ENCODE results near the gene EGF.

EGF gene

DNA sequence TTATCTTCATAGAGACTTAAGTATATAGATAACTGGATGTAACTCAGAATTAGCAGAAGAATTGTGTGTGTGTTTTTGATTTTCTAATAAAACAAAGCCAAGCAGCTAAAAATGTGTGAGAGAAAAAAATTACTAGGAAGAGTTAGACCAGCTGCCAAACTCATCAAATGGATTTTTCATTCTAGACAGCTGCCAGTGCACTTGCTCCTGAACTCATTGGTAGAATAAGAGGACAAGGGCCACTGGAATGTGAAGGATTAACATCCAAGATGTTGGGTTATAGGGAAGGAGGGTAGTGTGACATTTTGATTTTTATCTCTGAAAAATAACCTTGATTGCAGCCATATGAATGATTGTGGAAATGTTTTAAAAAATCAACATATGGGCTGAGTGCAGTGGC lies 49.7 kb downstream of the EGF start:
- H2BK120ac ChIP-seq (ENCODE audit: low read depth, low read length), result no peak overlapping the region
- H3K18ac ChIP-seq (ENCODE audit: low read length), result no peak overlapping the region
- H3K23ac ChIP-seq (ENCODE audit: low read depth, low read length, poor library complexity), result no peak overlapping the region
- H2BK15ac ChIP-seq (ENCODE audit: low read length), result no peak overlapping the region
- H3K9me3 ChIP-seq (replicated peaks in 1 of 2; ENCODE audit: control insufficient read depth in 2 of 2, insufficient read depth in 1 of 2, low read depth in 1 of 2, low read length in 2 of 2), result no peaks in the 10 kb centered on the region
- no peak overlapping the region for H3K4me2 ChIP-seq (ENCODE audit: insufficient read depth, low read length, poor library complexity, severe bottlenecking)
- no peaks in the 10 kb centered on the region for H3K4me1 ChIP-seq (ENCODE audit: control insufficient read depth in 2 of 2, insufficient read depth in 1 of 2, low read depth in 1 of 2, low read length in 2 of 2)
- H2BK5ac ChIP-seq (ENCODE audit: low read length), result no peak overlapping the region
- no peak overlapping the region for H4K8ac ChIP-seq (ENCODE audit: low read depth, low read length)
- H3K4me3 ChIP-seq (ENCODE audit: low read length in 2 of 2), result no peak overlapping the region
- H2AFZ ChIP-seq (ENCODE audit: low read length), result no peak overlapping the region
- H3K9ac ChIP-seq (ENCODE audit: low read depth, low read length, poor library complexity), result no peak overlapping the region
- no peak overlapping the region for H3K27ac ChIP-seq (replicated peaks; ENCODE audit: low read length)
- no peak overlapping the region for H2AK5ac ChIP-seq (ENCODE audit: low read depth, low read length)
- no peak overlapping the region for H3K4ac ChIP-seq (ENCODE audit: low read length)
- H4K91ac ChIP-seq (ENCODE audit: low read depth, low read length, poor library complexity), result no peak overlapping the region
- no peaks in the 10 kb centered on the region for H3K36me3 ChIP-seq (replicated peaks in 1 of 2; ENCODE audit: control insufficient read depth in 2 of 2, insufficient read depth in 2 of 2, low read length in 2 of 2)
- no peaks in the 10 kb centered on the region for H3K79me1 ChIP-seq (ENCODE audit: low read depth, low read length)
- H3K14ac ChIP-seq (ENCODE audit: low read length), result no peak overlapping the region
- DNase-seq (ENCODE audit: low spot score), result no peak
- no peaks in the 10 kb centered on the region for H3K27me3 ChIP-seq (ENCODE audit: control insufficient read depth in 3 of 3, insufficient read depth in 3 of 3, low read depth in 1 of 3, low read length in 3 of 3)
- H2BK12ac ChIP-seq (ENCODE audit: low read length), result no peak overlapping the region

DNA sequence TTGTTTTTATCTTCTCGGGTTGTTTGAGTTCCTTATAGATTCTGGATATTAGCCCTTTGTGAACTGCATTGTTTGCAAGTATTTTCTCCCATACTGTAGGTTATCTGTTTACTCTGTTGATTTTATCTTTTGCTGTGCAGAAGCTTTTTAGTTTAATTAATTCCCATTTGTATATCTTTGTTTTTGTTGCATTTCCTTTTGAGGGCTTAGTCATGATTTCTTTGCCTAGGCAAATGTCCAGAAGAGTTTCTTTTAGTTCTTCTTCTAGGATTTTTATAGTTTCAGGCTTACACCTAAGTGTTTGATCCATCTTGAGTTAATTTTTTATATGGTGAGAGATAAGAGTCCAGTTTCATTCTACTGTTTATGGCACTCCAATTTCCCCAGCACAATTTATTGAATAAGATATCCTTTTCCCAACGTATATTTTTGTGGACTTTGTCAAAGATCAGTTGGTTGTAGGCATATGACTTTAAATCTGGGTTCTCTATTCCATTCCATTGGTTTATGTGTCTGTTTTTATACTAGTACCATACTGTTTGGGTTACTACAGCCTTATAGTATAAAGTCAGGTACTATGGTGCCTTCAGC lies 54.3 kb downstream of the EGF start:
- Histone ChIP-seq H3K14ac (ENCODE audit: low read length) (no peak overlapping the region), H3K4ac (ENCODE audit: low read length) (no peak overlapping the region), H2BK15ac (ENCODE audit: low read length) (no peak overlapping the region), H3K9me3 (replicated peaks in 1 of 2; ENCODE audit: control insufficient read depth in 2 of 2, insufficient read depth in 1 of 2, low read depth in 1 of 2, low read length in 2 of 2) (no peaks in the 10 kb centered on the region), H4K8ac (ENCODE audit: low read depth, low read length) (no peak overlapping the region), H3K27ac (replicated peaks; ENCODE audit: low read length) (no peak overlapping the region), H2BK12ac (ENCODE audit: low read length) (no peak overlapping the region), H2AK5ac (ENCODE audit: low read depth, low read length) (no peak overlapping the region), H2BK5ac (ENCODE audit: low read length) (no peak overlapping the region), H3K27me3 (ENCODE audit: control insufficient read depth in 3 of 3, insufficient read depth in 3 of 3, low read depth in 1 of 3, low read length in 3 of 3) (no peaks in the 10 kb centered on the region), H3K36me3 (replicated peaks in 1 of 2; ENCODE audit: control insufficient read depth in 2 of 2, insufficient read depth in 2 of 2, low read length in 2 of 2) (peaks cover 0 to 3% of the 10 kb centered on the region in 2 donors), H3K18ac (ENCODE audit: low read length) (no peak overlapping the region), H3K9ac (ENCODE audit: low read depth, low read length, poor library complexity) (no peak overlapping the region), H2BK120ac (ENCODE audit: low read depth, low read length) (no peak overlapping the region), H3K79me1 (ENCODE audit: low read depth, low read length) (no peaks in the 10 kb centered on the region), H4K91ac (ENCODE audit: low read depth, low read length, poor library complexity) (no peak overlapping the region), H3K4me3 (ENCODE audit: low read length in 2 of 2) (no peak overlapping the region), H3K4me1 (ENCODE audit: control insufficient read depth in 2 of 2, insufficient read depth in 1 of 2, low read depth in 1 of 2, low read length in 2 of 2) (no peaks in the 10 kb centered on the region), H3K4me2 (ENCODE audit: insufficient read depth, low read length, poor library complexity, severe bottlenecking) (no peak overlapping the region), H2AFZ (ENCODE audit: low read length) (no peak overlapping the region), H3K23ac (ENCODE audit: low read depth, low read length, poor library complexity) (no peak overlapping the region)
- no CpG with 5 or more reads among the region's 2 CpGs for WGBS, 2 donors (ENCODE audit: extremely low coverage in 2 of 2, insufficient read length in 2 of 2, insufficient replicate concordance in 1 of 2)
- DNase-seq (ENCODE audit: low spot score), result no peak

DNA sequence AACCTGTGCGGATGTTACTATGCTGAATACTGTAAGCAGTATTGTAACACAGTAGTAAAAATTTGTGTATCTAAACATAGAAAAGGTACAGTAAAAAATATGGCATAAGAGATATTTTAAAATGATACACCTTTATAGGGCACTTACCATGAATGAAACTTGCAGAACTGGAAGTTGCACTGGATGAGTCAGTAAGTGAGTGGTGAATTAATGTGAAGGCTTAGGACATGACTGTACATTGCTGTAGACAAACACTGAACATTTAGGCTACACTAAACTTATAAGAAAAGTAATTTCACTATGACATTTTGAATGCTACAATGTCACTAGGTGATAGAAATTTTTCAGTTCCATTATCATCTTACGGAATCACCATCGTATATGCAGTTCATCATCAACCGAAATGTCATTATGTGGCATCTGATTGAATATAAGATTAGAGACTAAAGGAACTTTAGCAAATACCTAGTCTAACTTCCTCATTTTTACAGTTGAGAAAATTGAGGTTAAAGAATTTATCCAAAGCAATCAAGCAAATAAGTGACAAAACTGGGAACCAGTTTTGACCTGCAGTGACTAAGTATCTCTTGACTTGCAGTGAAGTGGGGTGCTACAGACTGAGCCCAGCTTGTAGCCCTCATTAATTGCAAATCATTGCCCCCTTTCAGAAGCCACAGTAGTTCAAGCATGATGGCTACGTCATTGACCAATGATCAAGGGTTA lies 55.3 kb downstream of the EGF start:
- Histone ChIP-seq H3K18ac (ENCODE audit: low read length) (no peak overlapping the region), H3K4me2 (ENCODE audit: insufficient read depth, low read length, poor library complexity, severe bottlenecking) (no peak overlapping the region), H3K27ac (replicated peaks; ENCODE audit: low read length) (no peak overlapping the region), H2BK12ac (ENCODE audit: low read length) (no peak overlapping the region), H2BK120ac (ENCODE audit: low read depth, low read length) (no peak overlapping the region), H3K27me3 (ENCODE audit: control insufficient read depth in 3 of 3, insufficient read depth in 3 of 3, low read depth in 1 of 3, low read length in 3 of 3) (no peaks in the 10 kb centered on the region), H3K4ac (ENCODE audit: low read length) (no peak overlapping the region), H2BK5ac (ENCODE audit: low read length) (no peak overlapping the region), H2AFZ (ENCODE audit: low read length) (no peak overlapping the region), H2BK15ac (ENCODE audit: low read length) (no peak overlapping the region), H3K4me1 (ENCODE audit: control insufficient read depth in 2 of 2, insufficient read depth in 1 of 2, low read depth in 1 of 2, low read length in 2 of 2) (peaks cover 0 to 3% of the 10 kb centered on the region in 2 donors), H3K36me3 (replicated peaks in 1 of 2; ENCODE audit: control insufficient read depth in 2 of 2, insufficient read depth in 2 of 2, low read length in 2 of 2) (peaks cover 0 to 3% of the 10 kb centered on the region in 2 donors), H2AK5ac (ENCODE audit: low read depth, low read length) (no peak overlapping the region), H3K79me1 (ENCODE audit: low read depth, low read length) (no peaks in the 10 kb centered on the region), H3K4me3 (ENCODE audit: low read length in 2 of 2) (no peak overlapping the region), H3K9me3 (replicated peaks in 1 of 2; ENCODE audit: control insufficient read depth in 2 of 2, insufficient read depth in 1 of 2, low read depth in 1 of 2, low read length in 2 of 2) (no peaks in the 10 kb centered on the region), H3K14ac (ENCODE audit: low read length) (no peak overlapping the region), H4K91ac (ENCODE audit: low read depth, low read length, poor library complexity) (no peak overlapping the region), H3K9ac (ENCODE audit: low read depth, low read length, poor library complexity) (no peak overlapping the region), H3K23ac (ENCODE audit: low read depth, low read length, poor library complexity) (no peak overlapping the region), H4K8ac (ENCODE audit: low read depth, low read length) (no peak overlapping the region)
- no peak for DNase-seq (ENCODE audit: low spot score)
- no CpG with 5 or more reads among the region's 5 CpGs for WGBS, 2 donors (ENCODE audit: extremely low coverage in 2 of 2, insufficient read length in 2 of 2, insufficient replicate concordance in 1 of 2)

DNA sequence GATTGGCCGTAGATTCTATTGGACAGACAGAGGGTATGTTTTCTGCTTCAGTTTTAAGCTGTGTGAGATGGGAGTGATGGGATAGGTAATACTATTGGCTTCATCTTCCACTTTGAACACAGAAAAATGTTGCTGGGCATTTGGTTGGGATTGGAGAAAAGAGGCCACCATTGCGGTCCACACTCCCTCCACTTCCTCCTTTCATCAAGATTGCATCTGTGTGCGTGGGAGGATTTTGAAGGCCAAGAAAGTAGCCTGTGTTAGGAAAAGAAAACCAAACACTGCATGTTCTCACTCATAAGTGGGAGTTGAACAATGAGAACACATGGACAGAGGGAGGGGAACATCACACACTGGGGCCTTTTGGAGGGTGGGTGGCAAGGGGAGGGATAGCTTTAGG lies 56.4 kb downstream of the EGF start:
- H4K91ac ChIP-seq (ENCODE audit: low read depth, low read length, poor library complexity), result no peak overlapping the region
- no peak overlapping the region for H3K4me3 ChIP-seq (ENCODE audit: low read length in 2 of 2)
- WGBS, 2 donors (ENCODE audit: extremely low coverage in 2 of 2, insufficient read length in 2 of 2, insufficient replicate concordance in 1 of 2), result no CpG with 5 or more reads among the region's 3 CpGs
- no peak overlapping the region for H3K9ac ChIP-seq (ENCODE audit: low read depth, low read length, poor library complexity)
- H3K27ac ChIP-seq (replicated peaks; ENCODE audit: low read length), result no peak overlapping the region
- H3K79me1 ChIP-seq (ENCODE audit: low read depth, low read length), result no peaks in the 10 kb centered on the region
- H3K4me1 ChIP-seq (ENCODE audit: control insufficient read depth in 2 of 2, insufficient read depth in 1 of 2, low read depth in 1 of 2, low read length in 2 of 2), result peaks cover 0 to 9% of the 10 kb centered on the region in 2 donors
- H3K9me3 ChIP-seq (replicated peaks in 1 of 2; ENCODE audit: control insufficient read depth in 2 of 2, insufficient read depth in 1 of 2, low read depth in 1 of 2, low read length in 2 of 2), result no peaks in the 10 kb centered on the region
- H4K8ac ChIP-seq (ENCODE audit: low read depth, low read length), result no peak overlapping the region
- no peak overlapping the region for H3K14ac ChIP-seq (ENCODE audit: low read length)
- no peak overlapping the region for H3K4ac ChIP-seq (ENCODE audit: low read length)
- H3K27me3 ChIP-seq (ENCODE audit: control insufficient read depth in 3 of 3, insufficient read depth in 3 of 3, low read depth in 1 of 3, low read length in 3 of 3), result no peaks in the 10 kb centered on the region
- no peak for DNase-seq (ENCODE audit: low spot score)
- H2AFZ ChIP-seq (ENCODE audit: low read length), result no peak overlapping the region
- H2AK5ac ChIP-seq (ENCODE audit: low read depth, low read length), result no peak overlapping the region
- peaks cover 0 to 3% of the 10 kb centered on the region in 2 donors for H3K36me3 ChIP-seq (replicated peaks in 1 of 2; ENCODE audit: control insufficient read depth in 2 of 2, insufficient read depth in 2 of 2, low read length in 2 of 2)
- H2BK120ac ChIP-seq (ENCODE audit: low read depth, low read length), result no peak overlapping the region
- no peak overlapping the region for H3K23ac ChIP-seq (ENCODE audit: low read depth, low read length, poor library complexity)
- no peak overlapping the region for H2BK5ac ChIP-seq (ENCODE audit: low read length)
- no peak overlapping the region for H3K18ac ChIP-seq (ENCODE audit: low read length)
- no peak overlapping the region for H2BK15ac ChIP-seq (ENCODE audit: low read length)
- H3K4me2 ChIP-seq (ENCODE audit: insufficient read depth, low read length, poor library complexity, severe bottlenecking), result no peak overlapping the region
- no peak overlapping the region for H2BK12ac ChIP-seq (ENCODE audit: low read length)
